CD4-positive, alpha-beta T cell treated with Interleukin-6 for 4 hours (primary cell): ENCODE measurements around the gene HPN.
A peak's percentile ranks its signal among the peaks of the same experiment; 100 is the strongest.

ENCODE experiments used
- DNase-seq: peaks from one replicate; pipeline ENCODE4 v3.0.0-alpha.2; 2020; ENCODE audit warnings: mixed read lengths

Gene HPN

DNA sequence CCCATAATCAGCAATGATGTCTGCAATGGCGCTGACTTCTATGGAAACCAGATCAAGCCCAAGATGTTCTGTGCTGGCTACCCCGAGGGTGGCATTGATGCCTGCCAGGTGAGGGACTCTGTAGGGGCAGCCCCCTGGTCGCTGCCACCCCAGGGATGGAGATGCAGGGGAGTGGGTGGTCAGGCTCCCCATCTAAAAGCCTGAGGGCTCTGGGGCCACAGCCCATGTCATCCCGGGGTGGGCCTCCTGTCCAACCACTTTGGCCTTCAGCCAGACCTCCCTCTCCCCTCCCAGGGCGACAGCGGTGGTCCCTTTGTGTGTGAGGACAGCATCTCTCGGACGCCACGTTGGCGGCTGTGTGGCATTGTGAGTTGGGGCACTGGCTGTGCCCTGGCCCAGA lies 24.1 kb downstream of the HPN start:
- no peak for DNase-seq

DNA sequence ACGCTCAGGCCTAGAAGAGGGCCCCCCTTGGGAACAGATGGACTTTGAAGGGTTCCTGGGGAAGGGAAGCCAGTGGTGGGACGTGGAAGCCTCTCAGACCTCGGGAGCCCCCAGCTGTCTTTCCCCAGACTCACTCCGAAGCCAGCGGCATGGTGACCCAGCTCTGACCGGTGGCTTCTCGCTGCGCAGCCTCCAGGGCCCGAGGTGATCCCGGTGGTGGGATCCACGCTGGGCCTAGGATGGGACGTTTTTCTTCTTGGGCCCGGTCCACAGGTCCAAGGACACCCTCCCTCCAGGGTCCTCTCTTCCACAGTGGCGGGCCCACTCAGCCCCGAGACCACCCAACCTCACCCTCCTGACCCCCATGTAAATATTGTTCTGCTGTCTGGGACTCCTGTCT lies 24.6 kb downstream of the HPN start:
- DNase-seq: no peak

DNA sequence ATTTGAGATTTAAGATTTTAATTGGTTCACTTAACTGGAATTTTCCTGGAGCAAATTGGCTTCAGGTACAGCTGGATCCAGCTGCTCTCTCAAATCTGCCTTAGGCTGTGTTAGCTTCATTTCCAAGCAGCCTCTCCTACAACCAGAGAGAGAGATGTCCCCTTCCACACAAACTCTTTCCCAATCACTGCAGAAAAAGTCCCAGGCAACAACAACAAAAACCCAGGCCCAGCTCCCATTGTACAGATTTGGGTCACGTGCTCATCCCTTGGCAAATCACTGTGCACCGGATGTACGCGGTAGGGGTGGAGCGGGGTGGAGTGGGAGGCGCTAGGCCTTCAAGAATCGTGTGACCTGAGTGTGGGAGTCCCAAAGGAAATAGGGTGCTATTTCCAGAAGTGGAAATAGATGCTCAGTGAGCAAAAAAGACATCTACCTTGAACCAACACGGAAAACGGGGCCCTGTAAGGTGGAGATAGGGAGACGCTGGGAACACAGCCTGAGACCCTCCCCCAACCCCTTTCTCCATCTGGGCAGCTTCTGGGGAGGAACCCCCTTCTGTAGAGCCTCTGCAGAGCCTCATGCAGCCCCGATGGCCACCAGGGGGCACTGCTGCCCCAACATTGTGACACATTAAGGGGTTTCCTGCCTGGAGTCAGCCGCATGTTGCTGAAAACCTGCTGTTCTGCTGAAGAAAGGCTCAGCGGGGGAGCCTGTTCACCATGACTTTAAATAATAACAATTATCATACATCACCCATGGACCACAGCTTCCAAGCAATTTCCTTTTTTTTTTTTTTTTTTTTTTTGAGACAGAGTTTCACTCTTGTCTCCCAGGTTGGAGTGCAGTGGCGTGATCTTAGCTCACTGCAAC lies 25.4 kb downstream of the HPN start:
- peak; percentile 94 for DNase-seq

DNA sequence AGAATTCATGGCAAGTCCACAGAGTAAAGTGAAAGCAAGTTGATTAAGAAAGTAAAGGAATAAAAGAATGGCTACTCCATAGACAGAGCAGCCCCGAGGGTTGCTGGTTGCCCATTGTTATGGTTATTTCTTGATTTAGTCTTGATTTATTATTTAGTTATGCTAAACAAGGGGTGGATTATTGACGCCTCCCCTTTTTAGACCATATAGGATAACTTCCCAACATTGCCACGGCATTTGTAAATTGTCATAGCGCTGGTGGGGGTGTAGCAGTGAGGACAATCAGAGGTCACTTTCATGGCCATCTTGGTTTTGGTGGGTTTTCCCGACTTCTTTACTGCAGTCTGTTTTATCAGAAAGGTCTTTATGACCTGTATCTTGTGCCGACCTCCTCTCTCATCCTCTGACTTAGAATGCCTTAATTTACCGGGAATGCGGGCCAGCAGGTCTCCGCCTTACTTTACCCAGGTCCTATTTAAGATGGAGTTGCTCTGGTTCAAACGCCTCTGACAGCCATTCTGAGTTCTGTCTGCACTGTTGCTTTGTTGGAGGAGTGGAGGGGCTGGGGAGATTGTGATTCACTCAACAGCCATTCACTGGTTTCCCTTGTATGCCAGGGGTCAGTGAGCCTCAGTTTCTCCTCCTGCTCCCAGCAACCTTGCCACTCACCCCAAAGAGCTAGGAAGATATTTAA lies 27.6 kb downstream of the HPN start:
- no peak for DNase-seq

DNA sequence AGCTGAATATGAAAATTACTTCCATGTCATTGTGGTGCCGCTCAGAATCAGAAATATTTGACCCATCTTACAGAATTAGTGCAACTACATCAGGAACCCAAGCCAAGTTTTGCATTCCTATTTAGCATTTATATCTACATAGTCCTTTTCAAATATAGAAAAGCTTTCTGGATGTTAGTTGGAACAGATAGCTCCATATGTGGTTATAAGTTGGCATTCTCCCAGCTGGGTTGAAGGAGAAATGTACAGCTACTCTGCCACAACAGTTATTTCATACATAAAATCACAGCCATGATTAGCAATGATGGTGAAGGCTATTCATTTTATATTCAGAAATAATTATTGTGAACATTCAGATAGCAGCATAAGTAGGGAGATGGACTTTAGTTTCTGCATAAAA lies 28.2 kb downstream of the HPN start:
- no peak for DNase-seq

DNA sequence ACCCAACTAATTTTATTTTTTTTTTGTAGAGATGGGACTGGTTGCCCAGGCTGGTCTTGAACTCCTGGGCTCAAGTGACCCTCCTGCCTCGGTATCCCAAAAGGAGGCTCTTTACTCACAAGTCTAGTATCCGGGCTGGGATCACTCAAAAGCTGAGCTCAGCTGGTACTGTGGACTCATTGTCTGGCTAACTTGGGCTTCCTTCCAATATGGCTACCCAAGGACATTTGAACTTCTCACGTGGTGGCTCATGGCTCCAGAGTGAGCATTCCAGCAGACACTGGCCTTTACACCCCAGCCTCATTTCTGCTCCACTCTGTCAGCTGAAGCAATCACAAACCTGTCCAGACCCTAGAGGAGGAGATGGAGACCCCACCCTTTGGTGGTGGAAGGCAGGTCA lies 28.9 kb downstream of the HPN start:
- no peak for DNase-seq

DNA sequence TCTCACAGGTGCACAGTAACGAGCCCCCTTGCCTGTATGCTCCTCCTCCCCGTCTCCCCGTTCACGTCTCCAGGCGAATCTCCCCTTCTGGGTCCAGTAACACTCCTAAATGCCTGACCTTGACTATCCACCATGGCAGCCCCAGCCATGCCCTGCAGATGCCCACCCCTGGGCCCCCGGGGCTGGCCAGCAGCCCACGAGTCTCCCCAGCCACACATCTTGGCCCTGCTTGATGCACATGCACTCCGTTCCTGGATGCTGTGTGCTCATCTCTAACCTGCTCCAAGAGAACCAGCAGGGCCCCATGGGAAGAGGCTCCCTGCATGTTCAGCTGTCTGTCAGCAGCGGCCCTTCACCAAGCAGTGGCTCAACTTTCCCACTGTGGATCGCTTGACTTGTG lies 32.0 kb downstream of the HPN start:
- DNase-seq: no peak

DNA sequence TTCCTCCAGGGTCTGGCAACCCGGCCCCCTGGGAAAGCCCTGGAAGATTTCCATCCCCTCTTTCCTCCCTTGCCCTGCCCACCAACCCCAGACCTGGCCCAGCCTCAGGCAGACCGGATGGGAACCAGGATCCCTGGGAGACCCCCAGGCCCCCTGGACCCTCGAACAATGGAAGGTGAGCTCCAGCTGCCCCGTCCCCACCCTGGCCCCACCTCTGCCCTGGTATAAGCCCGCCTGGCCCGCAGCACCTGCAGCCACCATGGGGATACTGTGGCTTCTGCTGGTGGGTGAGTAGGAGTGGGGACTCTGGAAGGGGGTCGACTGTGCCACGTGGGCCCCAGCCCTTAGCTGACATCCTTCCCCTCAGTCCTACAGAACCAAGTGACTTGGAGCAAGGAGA lies 32.4 kb downstream of the HPN start:
- DNase-seq: no peak

DNA sequence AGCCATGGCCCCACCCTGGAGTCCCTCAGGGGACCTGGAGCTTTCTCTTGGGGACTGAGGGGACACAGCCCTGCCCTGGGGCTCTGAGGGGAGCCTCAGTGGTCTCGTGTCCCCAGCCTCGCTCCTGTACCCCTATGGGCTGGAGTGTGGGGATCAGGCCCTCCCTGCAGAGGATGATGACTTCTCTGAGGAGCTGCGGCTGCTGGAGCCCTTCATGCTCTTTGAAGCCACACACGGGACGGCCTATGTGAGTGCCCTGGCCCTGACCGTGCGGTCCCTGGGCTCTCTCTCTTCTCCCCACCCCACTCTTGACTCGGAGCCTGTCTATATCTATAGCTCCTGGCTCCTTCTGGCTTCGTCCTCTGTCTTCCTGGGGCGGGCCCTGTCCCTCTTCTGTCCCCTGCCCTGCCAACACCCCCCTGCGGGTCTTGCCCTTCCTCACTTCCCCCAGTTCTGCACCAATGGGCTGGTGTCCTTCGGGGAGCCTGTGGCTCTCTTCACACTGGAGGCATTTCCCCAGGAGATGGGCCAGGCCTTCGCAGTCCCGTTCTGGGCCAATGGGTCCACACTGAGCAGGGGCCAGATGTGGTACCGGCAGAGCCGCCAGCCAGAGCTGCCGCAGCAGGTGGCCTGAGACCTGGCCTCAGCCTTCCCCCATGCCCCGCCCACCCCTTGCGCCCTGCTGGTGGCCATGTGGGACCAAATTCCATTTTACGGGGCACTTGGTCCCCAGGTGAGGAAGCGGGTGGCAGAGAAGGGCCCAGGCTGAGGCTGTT lies 33.1 kb downstream of the HPN start:
- no peak for DNase-seq

DNA sequence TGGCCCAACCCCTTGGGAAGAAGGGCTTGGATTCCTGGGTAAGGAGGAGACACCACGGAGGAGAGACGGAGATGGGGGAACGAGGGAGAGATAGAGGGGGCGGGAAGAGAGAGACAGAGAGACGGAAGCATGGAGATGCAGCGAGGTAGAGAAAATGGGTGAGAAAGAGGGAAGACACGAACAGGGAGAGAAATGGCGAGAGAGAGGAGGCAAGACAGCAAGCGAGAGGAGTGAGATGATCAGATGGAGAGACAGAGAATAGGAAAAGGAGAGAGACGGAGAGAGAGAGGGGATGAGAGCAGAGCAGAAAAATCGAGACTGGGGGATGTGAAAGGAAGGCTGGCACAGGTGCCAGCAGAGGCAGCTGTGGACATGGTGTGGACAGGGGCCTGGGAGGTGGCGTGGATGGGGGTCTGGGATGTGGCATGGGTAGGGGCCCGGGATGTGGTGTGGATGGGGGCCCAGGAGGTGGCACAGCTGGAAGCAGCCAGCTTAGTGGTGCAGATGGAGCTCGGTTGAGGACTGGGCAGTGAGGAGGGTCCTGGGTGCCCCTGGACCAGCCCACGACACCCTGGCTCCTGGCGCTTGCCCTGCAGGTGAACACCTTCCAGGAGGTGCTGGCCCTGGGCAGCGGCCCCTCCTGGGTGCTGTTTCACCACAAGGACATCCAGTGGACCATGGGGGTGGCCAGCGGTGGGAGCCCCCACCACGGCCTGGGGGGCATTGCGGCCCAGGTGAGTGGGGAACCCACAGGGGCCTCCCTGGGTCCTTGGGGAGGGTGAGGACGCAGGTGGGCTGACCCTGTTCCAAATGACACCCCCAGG lies 33.9 kb downstream of the HPN start:
- no peak for DNase-seq

DNA sequence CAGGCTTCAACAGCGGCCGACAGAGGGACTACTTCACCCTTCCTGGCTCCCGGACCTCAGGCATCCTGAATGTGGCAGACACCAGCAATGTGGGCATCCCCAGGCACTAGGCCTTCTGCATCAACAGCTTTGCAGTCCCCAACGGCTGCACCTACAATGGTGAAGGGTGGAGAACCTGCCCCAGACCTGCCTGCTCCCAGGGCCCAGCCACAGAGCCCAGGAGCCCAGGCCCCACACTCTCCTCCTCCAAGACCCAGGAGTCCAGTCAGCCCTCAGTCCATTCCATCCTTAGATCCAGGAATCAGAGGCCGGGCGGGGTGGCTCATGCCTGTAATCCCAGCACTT lies 34.5 kb downstream of the HPN start:
- no peak for DNase-seq

DNA sequence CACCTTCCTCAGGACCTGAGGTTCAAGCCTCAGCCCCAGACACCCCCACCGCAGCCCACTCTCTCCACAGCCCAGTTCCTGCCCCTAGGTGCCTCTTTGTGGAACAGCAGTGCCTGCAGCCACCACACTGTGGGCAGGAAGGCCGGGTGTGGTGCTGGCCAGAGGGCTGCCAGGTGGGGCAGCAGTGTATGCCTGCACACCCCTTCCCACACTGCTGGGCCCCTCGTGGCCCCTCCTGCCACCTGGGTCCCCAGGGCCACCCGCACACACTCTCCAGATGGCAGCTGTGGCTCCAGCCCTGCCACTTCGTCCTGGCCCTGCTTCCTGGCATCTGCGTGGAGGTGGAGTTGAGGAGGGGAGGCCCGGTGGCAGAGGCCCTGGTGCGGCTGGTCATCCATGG lies 35.1 kb downstream of the HPN start:
- no peak for DNase-seq

DNA sequence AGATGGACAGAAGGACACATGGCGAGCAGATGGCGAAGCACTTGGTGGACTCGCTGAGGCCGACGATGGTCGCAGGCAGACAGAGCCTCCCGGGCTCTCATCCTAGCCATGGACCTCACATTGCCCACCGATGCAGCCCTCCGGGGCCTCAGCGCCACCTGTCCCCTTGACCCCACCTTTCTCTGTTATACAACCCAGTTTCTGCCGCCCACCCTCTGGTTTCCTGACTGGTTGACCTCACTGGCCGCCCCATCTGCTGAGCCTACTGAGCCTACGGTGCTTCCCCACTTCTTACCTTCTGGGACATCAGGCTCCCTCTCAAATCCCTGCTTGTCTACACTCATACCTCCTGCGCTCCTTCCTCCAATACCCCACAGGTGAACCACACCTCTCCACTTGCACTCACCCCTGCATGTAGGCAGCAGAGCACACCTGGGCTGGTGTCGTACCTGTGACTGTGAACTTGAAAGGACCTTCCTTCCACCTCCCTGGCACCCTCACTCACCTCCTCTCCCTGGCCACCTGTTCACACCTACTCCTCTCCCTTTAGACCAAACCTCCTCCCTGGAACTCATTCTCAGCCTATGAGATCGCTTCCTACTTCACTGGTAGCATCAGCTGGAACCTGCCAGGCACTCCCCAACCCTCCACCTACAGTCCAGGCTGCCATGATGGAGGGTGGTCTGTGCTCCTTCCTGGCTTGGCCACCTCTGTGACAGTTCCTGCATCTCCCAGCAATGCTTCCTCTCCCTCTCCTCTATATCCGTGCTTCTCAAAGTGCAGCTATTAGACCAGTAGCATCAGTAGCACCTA lies 36.1 kb downstream of the HPN start:
- no peak for DNase-seq

DNA sequence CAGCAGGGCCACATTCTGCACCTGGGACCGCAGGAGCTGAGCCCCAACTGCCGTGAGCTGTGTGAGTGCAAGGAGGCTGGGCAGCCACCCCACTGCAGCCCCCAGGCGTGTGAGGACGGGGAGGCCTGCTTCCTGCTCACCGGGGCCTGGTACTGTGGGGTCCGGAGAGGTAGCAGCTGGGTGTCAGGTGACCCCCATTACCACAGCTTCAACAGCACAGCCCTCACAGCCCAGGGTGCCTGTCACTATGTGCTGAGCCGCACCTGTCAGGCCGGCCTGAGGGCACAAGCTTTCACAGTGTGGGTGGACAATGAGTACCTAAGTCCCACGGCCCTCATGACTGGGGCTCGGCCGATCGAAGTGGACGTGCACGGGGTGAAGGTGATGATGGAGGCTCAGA lies 38.3 kb downstream of the HPN start:
- DNase-seq: no peak

DNA sequence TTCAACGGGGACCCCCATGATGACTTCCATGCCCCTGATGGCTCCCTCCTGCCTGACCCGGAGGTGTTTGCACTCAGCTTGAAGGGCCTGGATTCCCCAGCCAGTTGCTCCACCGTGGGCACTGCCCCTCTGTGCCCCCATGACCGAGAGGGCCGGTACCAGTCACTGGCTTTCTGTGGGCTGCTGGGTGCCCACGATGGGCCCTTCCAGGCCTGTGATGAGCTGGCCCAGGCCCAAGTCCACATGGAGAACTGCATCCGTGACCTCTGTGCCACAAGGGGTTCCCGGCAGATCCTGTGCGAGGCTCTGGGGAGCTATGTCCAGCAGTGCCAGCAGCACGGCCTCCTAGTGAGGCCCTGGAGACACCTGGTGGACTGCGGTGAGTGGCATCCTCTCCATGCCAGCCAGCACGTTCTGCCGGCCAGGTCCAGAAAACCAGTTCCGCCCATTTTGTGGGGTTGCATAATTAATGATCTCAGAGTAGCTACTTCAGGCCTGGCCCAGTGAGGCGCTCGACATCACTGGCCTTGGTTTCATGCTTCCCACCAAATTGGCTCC lies 39.2 kb downstream of the HPN start:
- DNase-seq: no peak

DNA sequence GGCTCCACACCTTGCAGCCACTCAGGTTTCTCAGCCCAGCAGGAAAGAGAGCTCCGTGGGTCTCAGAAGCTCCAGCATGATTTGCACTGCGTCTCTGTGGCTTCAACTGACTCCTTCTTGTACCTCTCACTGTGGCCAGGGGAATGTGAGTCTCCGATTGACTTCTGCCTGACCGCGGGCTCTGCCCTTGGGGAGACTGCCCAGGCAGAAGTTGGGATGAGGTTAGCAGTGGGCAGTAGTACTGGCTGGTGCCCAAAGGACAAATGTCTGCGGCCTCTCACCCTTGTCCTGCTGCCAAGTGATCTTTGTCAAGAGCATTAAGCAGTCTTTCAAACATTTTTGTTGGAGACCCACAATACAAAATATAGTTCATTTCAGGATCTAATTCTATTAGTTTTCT lies 39.7 kb downstream of the HPN start:
- no peak for DNase-seq

DNA sequence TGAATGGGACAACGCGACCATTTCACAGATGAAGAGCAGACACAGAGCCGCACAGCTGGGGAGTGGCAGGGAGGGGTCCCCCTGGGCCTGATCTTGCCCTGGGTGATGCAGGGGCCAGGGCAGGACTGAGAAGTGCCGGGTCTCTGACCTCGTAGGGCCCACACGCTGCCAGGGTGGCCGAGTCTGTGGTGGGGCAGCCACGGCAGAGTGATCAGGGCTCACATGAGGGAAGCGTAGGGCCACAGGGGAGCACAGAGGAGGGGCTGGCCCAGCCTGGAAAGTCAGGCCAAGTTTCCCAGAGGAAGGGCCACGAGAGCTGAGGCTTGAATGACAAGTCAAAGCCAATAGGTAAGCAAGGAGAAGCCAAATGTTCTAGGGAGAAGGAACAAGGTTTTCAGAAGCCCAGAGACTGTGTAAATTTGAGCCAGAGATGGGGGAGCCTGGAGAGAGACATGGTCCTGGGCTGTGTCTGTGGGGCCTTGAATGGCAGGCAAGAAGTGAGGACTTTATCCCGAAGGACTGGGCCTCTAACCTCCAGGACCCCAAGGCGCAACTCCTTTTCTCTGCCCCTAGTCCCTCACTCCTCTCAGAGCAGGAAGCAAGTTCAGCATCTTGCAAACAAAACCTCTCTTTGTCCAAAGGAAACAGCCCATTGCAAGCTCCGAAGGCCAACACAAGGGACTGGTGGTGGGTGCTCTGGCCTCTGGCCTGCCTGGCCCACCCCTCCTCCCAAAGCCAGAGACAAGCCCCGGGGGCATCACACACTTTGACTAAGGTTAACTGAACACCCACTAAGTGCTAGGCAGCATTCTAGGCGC lies 42.4 kb downstream of the HPN start:
- DNase-seq: no peak

DNA sequence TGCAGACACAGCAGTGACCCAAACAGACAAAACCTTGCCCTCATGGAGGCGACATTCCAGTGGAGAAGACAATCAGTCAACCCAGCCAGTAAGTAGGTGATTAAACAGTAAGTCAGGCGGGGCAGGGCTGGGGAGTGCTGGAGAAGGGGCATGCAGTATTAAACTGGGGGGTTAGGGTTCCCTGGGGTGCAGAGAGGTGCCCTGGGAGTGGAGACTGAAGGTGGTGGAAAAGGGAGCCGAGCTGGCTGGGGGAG lies 42.9 kb downstream of the HPN start:
- DNase-seq: no peak

DNA sequence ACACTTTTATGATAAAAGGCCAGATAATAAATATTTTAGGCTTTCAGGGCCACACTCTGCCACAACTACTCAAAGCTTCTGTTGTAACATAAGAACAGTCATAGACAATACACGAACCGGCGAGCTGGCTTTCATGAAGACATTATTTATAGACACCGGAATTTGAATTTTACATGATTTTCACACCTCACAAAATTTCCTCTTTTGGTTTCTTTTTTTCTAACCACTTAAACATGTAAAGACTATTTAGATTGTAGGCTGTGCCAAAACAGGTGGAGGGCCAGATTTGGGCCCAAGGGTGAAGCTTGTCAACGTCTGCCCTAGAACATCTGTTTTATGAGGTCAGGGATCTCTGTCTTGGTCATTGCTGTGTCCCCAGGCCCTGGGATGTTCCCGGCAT lies 44.4 kb downstream of the HPN start:
- DNase-seq: no peak

DNA sequence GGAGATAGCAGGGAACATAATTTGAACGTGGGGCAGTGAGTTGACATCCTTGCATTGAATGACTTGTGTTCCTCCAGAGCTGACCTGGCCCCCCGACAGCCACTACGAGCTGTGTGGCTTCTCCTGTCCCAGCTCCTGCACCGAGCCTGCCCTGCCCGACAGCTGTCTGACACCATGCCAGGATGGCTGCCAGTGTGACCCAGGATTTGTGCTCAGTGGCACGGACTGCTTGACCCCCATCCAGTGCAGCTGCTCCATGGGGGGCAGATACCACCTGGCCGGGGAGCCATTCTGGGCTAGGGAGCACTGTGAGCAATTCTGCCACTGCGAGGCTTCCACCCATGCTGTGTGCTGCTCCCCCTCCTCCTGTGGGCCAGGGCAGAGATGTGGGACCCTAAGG lies 44.9 kb downstream of the HPN start:
- DNase-seq: no peak

DNA sequence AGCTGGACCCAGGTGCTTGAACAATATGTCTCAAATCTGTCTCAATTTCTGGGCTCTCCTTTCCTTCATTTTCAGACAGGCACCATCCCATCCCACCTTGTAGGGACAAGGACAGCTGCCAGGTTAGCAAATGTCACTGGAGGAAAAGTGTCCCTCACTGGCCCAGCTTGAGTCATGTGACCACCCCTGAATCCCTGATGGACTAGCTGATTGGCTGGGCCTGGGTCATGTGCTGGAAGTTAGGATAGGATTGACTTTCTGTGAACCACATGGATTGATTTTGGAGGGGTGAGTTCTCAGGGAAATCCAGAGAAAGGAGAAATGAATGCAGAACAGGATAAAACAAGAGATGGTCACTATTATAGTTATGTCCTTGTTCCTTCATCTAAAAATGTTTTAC lies 45.9 kb downstream of the HPN start:
- no peak for DNase-seq
